Ovary (tissue), 9 donors: ENCODE measurements around the gene NGLY1. TPM values are rescaled to one million over a fixed set of nuclear protein-coding genes. Genes with fewer than 3 reads are reported as not detected.

Source experiments
- DNase-seq, 5 donors: peaks; one replicate each; pipeline ENCODE4 v3.0.0-alpha.2; 2019 to 2020
- H3K27ac ChIP-seq, 2 donors: fragments of 200-600 bp; one replicate each; pipeline versions ENCODE4 v1.5.1 to v1.8.0; 2019 to 2022
- H3K27me3 ChIP-seq: fragments of 200-600 bp; one replicate; pipeline ENCODE4 v1.8.0; 2022
- H3K36me3 ChIP-seq: fragments of 200-600 bp; sonication (generic); one replicate; pipeline ENCODE4 v1.5.1; 2019
- H3K4me1 ChIP-seq: one replicate; pipeline ENCODE4 v1.8.1; 2013; ENCODE audit warnings: mild to moderate bottlenecking, moderate library complexity; ENCODE audit not compliant: insufficient read depth
- H3K4me3 ChIP-seq: fragments of 200-600 bp; sonication (generic); one replicate; pipeline ENCODE4 v1.5.1; 2017
- H3K9me3 ChIP-seq, 2 donors: fragments of 200-600 bp in 1 of 2; sonication (generic) in 1 of 2; one replicate each; pipeline versions ENCODE4 v1.5.1 to v1.8.1; 2013 to 2019; ENCODE audit warnings: mild to moderate bottlenecking in 1 of 2, moderate library complexity in 1 of 2
- EP300 ChIP-seq: sonication (generic); formaldehyde crosslinking; IDR thresholded peaks from one replicate; pipeline ENCODE4 v1.6.1; 2017; ENCODE audit warnings: antibody characterized with exemption
- POLR2A ChIP-seq: fragments of 450-650 bp; IDR thresholded peaks from one replicate; pipeline ENCODE4 v1.6.1; 2017; ENCODE audit warnings: antibody characterized with exemption, mild to moderate bottlenecking, moderate library complexity
- WGBS, 3 donors: extraction: QIAGEN DNeasy Blood & Tissue Kit in 1 of 3; methylation state at CpG; one replicate each; pipeline versions ENCODE4 v1.1.5 to v1.1.7; 2013 to 2017; 5-methylcytosine and 5-hydroxymethylcytosine counted together
- intact Hi-C, 4 donors: fragments of 100-400 bp; cut with DNase I; formaldehyde crosslinking; loops; one replicate each; pipeline versions ENCODE4 v1.11.0 to v1.15.1; 2022 to 2023
- polyA plus RNA-seq, 2 donors: library from polyadenylated mRNA; stranded (reverse); fragments of 200-250 nt in 1 of 2; fragments of 350-450 nt in 1 of 2; fragmentation: Illumina TruSeq in 1 of 2; extraction: RNeasy Lipid Tissue Mini Kit (QIAGEN cat#74804) in 1 of 2; gene quantifications; one replicate each; pipeline ENCODE4 v1.2.3, GENCODE V29; 2013 to 2014
- total RNA-seq, 7 donors: library from RNA; depleted of rRNA in 2 of 7; stranded (reverse); fragments of >200 nt in 2 of 7; fragmentation: NEBNext Ultra II Directional in 3 of 7; extraction: Animal tissue kit (Norgen Biotek cat#: 25700) in 3 of 7; gene quantifications; one replicate each; pipeline versions ENCODE4 v1.1.0 to v1.2.4, GENCODE V29; 2016 to 2023
- TF ChIP-seq, protein P1 (sequence below), 3 donors: fragments of 450-650 bp in 2 of 3; fragments of 200-600 bp in 1 of 3; IDR thresholded peaks; one replicate each; pipeline versions ENCODE4 v1.5.1 to v1.8.0; 2016 to 2022; ENCODE audit warnings: antibody characterized with exemption in 3 of 3, mild to moderate bottlenecking in 1 of 3
- donor health status: DM: no; HTN: no; CAD: no; lungs with moderate emphysema.
- donor health status: DM: no; HTN: no; CAD: no.
- donor health status: Bipolar disorder and iron deficiency.
- donor health status: DM: yes; HTN: yes; CAD: no.
- donor health status: DM: no; HTN: no; CAD: no.
- donor health status: DM: yes; HTN: yes; CAD: no.

NGLY1 gene
- total and polyA plus RNA-seq, 9 donors = 11.0 to 30.4 (median 27.1) TPM

DNA sequence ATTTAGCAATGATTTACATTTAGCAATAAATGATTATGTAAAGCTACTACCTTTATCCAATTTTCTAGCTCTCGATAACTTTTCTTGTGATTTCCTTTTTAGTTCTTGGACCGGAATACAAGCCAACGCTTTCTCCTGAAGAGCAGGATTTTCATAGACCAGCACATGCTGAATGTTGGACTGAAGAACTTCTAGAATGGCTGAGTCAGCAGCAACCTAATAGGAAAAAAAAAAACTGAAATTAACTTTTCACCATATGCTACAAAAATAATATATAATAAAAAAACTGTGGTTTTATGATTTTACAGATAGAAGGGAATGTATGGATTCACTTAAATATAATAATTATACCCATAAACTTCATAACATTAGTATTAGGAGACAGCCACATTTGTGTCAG lies 32.2 kb downstream of the NGLY1 start:
- intact Hi-C loops = no loop called here
- no peaks in the 10 kb centered on the region for H3K36me3 ChIP-seq
- no peak for DNase-seq
- no peak overlapping the region for H3K27ac ChIP-seq
- no peaks in the 10 kb centered on the region for H3K9me3 ChIP-seq
- H3K4me3 ChIP-seq = no peak overlapping the region
- H3K4me1 ChIP-seq = no peaks in the 10 kb centered on the region
- 98 to 99% (median 99%) methylated on average over 3 of the region's 3 CpGs for WGBS, 3 donors
- H3K27me3 ChIP-seq = no peaks in the 10 kb centered on the region
- no peak for TF ChIP-seq POLR2A
- no peak for TF ChIP-seq EP300
- TF ChIP-seq, protein P1, sequence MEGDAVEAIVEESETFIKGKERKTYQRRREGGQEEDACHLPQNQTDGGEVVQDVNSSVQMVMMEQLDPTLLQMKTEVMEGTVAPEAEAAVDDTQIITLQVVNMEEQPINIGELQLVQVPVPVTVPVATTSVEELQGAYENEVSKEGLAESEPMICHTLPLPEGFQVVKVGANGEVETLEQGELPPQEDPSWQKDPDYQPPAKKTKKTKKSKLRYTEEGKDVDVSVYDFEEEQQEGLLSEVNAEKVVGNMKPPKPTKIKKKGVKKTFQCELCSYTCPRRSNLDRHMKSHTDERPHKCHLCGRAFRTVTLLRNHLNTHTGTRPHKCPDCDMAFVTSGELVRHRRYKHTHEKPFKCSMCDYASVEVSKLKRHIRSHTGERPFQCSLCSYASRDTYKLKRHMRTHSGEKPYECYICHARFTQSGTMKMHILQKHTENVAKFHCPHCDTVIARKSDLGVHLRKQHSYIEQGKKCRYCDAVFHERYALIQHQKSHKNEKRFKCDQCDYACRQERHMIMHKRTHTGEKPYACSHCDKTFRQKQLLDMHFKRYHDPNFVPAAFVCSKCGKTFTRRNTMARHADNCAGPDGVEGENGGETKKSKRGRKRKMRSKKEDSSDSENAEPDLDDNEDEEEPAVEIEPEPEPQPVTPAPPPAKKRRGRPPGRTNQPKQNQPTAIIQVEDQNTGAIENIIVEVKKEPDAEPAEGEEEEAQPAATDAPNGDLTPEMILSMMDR (IDR thresholded peaks at IDR 0.05) = no peak

DNA sequence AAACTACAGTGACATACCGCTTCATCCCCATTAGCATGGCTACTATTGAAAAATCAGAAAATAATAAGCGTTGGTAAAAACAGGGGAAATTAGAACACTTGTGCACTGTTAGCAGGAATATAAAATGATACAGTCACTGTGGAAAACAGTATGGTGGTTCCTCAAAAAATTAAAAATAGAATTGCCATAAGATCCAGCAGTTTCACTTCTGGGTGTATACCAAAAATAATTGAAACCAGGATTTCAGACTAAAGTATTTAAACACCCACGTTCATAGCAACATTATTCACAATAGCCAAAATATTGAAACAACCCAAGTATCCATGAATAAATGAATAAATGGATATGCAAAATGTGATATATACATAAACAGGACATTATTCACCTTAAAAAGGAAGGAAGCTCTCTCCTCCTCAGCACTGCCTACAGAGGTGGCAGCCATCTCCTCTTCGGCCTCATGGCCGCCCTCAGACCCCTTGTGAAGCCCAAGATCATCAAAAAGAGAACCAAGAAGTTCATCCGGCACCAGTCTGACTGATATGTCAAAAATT lies 34.1 kb downstream of the NGLY1 start:
- intact Hi-C loops = no loop called here
- Histone ChIP-seq H3K36me3 (no peaks in the 10 kb centered on the region), H3K27ac (no peak overlapping the region), H3K4me1 (no peaks in the 10 kb centered on the region), H3K27me3 (no peaks in the 10 kb centered on the region), H3K9me3 (no peaks in the 10 kb centered on the region), H3K4me3 (no peak overlapping the region)
- 79 to 80% (median 79%) methylated on average over 6 of the region's 6 CpGs for WGBS, 3 donors
- no peak for DNase-seq
- no peak for TF ChIP-seq EP300
- TF ChIP-seq, protein P1 (IDR thresholded peaks at IDR 0.05) = no peak
- TF ChIP-seq POLR2A = no peak

DNA sequence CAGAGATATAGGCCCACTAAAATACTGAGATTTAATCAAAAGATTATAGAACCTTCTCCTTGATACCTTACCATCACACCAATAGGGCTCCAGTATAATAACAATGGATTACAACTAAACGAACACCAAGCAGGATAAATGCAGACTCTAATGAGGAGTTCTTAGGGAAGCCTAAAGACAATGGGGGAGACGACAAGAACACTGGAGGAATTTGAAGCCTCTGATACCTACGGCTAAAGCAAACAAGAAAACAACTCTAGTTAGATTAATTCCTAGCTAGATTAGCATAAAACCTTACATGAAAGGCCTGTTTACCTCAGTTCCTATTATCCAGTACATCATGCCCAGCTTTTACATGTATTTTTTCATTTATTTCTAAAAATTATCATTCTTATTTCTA lies 35.1 kb downstream of the NGLY1 start:
- intact Hi-C loops = no loop called here
- no peaks in the 10 kb centered on the region for H3K36me3 ChIP-seq
- H3K9me3 ChIP-seq = no peaks in the 10 kb centered on the region
- TF ChIP-seq, protein P1 (IDR thresholded peaks at IDR 0.05) = no peak
- TF ChIP-seq POLR2A (no peak), EP300 (no peak)
- no peak overlapping the region for H3K4me3 ChIP-seq
- H3K27me3 ChIP-seq = no peaks in the 10 kb centered on the region
- H3K4me1 ChIP-seq = no peaks in the 10 kb centered on the region
- DNase-seq = no peak
- WGBS, 3 donors = 83 to 92% (median 88%) methylated on average over 3 of the region's 3 CpGs
- no peak overlapping the region for H3K27ac ChIP-seq

DNA sequence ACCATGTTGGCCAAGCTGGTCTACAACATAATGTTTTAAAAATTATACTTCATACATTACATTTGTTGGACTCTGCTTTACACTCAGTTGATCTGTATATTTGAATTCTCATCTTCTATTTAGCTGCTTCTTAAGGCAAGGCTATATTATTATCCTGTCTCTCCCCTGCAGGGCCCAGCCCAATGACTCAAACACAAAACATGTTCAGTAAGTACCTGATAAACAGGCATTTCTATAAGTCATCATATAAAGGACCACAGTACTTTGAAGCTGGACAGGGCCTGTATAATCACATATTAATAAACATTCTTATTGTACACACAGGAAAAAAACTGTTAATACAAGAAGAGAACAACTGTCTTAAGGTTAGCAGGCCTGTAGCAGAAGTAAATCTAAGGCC lies 36.2 kb downstream of the NGLY1 start:
- intact Hi-C loops = no loop called here
- Histone ChIP-seq H3K9me3 (no peaks in the 10 kb centered on the region), H3K27me3 (no peaks in the 10 kb centered on the region), H3K4me3 (no peak overlapping the region), H3K27ac (no peak overlapping the region), H3K36me3 (no peaks in the 10 kb centered on the region), H3K4me1 (no peaks in the 10 kb centered on the region)
- no peak for TF ChIP-seq EP300
- no peak for TF ChIP-seq POLR2A
- TF ChIP-seq, protein P1 (IDR thresholded peaks at IDR 0.05) = no peak
- no peak for DNase-seq
